Osteoblast (primary cell): ENCODE data around the gene BCL2L15. TPM values are rescaled to one million over a fixed set of nuclear protein-coding genes. Genes with fewer than 3 reads are reported as not detected.
A peak's percentile ranks its signal among the peaks of the same experiment; 100 is the strongest.

Source experiments
- DNase-seq: peaks from one replicate; pipeline ENCODE4 v3.0.0; 2011; ENCODE audit warnings: low spot score, mixed read lengths; ENCODE audit not compliant: insufficient read length; ENCODE audit errors: missing footprints
- H2AFZ ChIP-seq: 2 replicates; pipeline ENCODE4 v1.6.0; 2011; ENCODE audit warnings: mild to moderate bottlenecking, low read length
- H3K27ac ChIP-seq: 2 replicates; pipeline ENCODE4 v1.5.1; 2011; ENCODE audit warnings: mild to moderate bottlenecking, low read depth, low read length, moderate library complexity
- H3K27me3 ChIP-seq: 2 replicates; pipeline ENCODE4 v1.6.0; 2012; ENCODE audit warnings: mild to moderate bottlenecking, control low read depth, inconsistent platforms, low read length, moderate library complexity; ENCODE audit not compliant: insufficient read depth
- H3K36me3 ChIP-seq: 2 replicates; pipeline ENCODE4 v1.5.1; 2011; ENCODE audit warnings: mild to moderate bottlenecking, low read length, control low read depth, moderate library complexity; ENCODE audit not compliant: insufficient read depth
- H3K4me1 ChIP-seq: 2 replicates; pipeline ENCODE4 v1.5.1; 2011; ENCODE audit warnings: mild to moderate bottlenecking, low read length, control low read depth, moderate library complexity; ENCODE audit not compliant: insufficient read depth
- H3K4me2 ChIP-seq: 2 replicates; pipeline ENCODE4 v1.6.0; 2011; ENCODE audit warnings: mild to moderate bottlenecking, low read length; ENCODE audit not compliant: insufficient read depth
- H3K4me3 ChIP-seq: fragments of 200-600 bp; sonication (generic); 3 replicates; pipeline ENCODE4 v1.5.1; 2012; ENCODE audit warnings: mild to moderate bottlenecking, low read length, inconsistent platforms; ENCODE audit not compliant: insufficient read depth
- H3K79me2 ChIP-seq: 2 replicates; pipeline ENCODE4 v1.6.0; 2012; ENCODE audit warnings: mild to moderate bottlenecking, low read length, control low read depth, inconsistent platforms; ENCODE audit not compliant: insufficient read depth
- H3K9me3 ChIP-seq: 2 replicates; pipeline ENCODE4 v1.5.1; 2011; ENCODE audit warnings: low read depth, low read length, control low read depth
- H4K20me1 ChIP-seq: 2 replicates; pipeline ENCODE4 v1.6.0; 2012; ENCODE audit warnings: mild to moderate bottlenecking, low read length, control low read depth; ENCODE audit not compliant: insufficient read depth
- CTCF ChIP-seq: IDR thresholded peaks from 2 replicates; pipeline ENCODE4 v1.5.1; 2011; ENCODE audit warnings: mild to moderate bottlenecking, low read depth, low read length, moderate library complexity; ENCODE audit errors: extremely low read depth
- total RNA-seq: library from RNA; depleted of rRNA; stranded (reverse); fragments of >200 nt; gene quantifications from 2 replicates; pipeline ENCODE4 v1.2.3, GENCODE V29; 2012

Gene BCL2L15
- total RNA-seq, 1 donor: 0.36 TPM

- H3K36me3 ChIP-seq: peaks cover 29% of the 10 kb centered on the region
- peaks cover 16% of the 10 kb centered on the region for H3K4me1 ChIP-seq
- H3K4me2 ChIP-seq: peak overlapping the region; percentile 97
- H3K27me3 ChIP-seq: no peaks in the 10 kb centered on the region
- peak overlapping the region; percentile 94 for H2AFZ ChIP-seq
- peak overlapping the region; percentile 90 for H3K4me3 ChIP-seq
- DNase-seq: no peak
- H4K20me1 ChIP-seq: no peaks in the 10 kb centered on the region
- no peak for TF ChIP-seq CTCF
- H3K9me3 ChIP-seq: no peaks in the 10 kb centered on the region
- peaks cover 38% of the 10 kb centered on the region for H3K79me2 ChIP-seq
- peak overlapping the region; percentile 93 for H3K27ac ChIP-seq
Observed at GRCh38 chr1:113903501-113904292, 16.3 kb upstream of the BCL2L15 start.

GRCh38 chr1:113901191-113901590 is 13.8 kb upstream of the BCL2L15 start:
- peaks cover 39% of the 10 kb centered on the region for H3K36me3 ChIP-seq
- peaks cover 33% of the 10 kb centered on the region for H3K79me2 ChIP-seq
- DNase-seq: no peak
- no peak for TF ChIP-seq CTCF
- no peak overlapping the region for H3K4me2 ChIP-seq
- no peaks in the 10 kb centered on the region for H4K20me1 ChIP-seq
- H3K4me1 ChIP-seq: peaks cover 18% of the 10 kb centered on the region
- H3K9me3 ChIP-seq: no peaks in the 10 kb centered on the region
- no peak overlapping the region for H3K4me3 ChIP-seq
- no peaks in the 10 kb centered on the region for H3K27me3 ChIP-seq
- H2AFZ ChIP-seq: no peak overlapping the region
- no peak overlapping the region for H3K27ac ChIP-seq

- H3K27ac ChIP-seq: no peak overlapping the region
Observed at GRCh38 chr1:113899111-113899510, 11.7 kb upstream of the BCL2L15 start.

More at GRCh38 chr1:113899111-113899510, 11.7 kb upstream of the BCL2L15 start:
- TF ChIP-seq CTCF: no peak
- peaks cover 58% of the 10 kb centered on the region for H3K36me3 ChIP-seq
- H3K27me3 ChIP-seq: no peaks in the 10 kb centered on the region
- H3K9me3 ChIP-seq: no peaks in the 10 kb centered on the region
- H4K20me1 ChIP-seq: no peaks in the 10 kb centered on the region
- peaks cover 23% of the 10 kb centered on the region for H3K79me2 ChIP-seq
- DNase-seq: no peak
- H3K4me1 ChIP-seq: peaks cover 13% of the 10 kb centered on the region
- H3K4me3 ChIP-seq: no peak overlapping the region
- H2AFZ ChIP-seq: no peak overlapping the region
- no peak overlapping the region for H3K4me2 ChIP-seq
